GM18909 (cell line): Measurements from ENCODE around the gene NXN.
A peak's percentile ranks its signal among the peaks of the same experiment; 100 is the strongest.
"Not testable (repeated sequence)": the region's sequence is repeated elsewhere in the genome, so short reads cannot be mapped to it uniquely, and the experiment has no call there.

Experiments
- ATAC-seq: cut with Tn5 transposase; IDR thresholded peaks from one replicate; pipeline ENCODE4 v1.9.1; 2021; ENCODE audit warnings: mild to moderate bottlenecking; ENCODE audit not compliant: unreplicated experiment, poor library complexity

NXN gene

DNA sequence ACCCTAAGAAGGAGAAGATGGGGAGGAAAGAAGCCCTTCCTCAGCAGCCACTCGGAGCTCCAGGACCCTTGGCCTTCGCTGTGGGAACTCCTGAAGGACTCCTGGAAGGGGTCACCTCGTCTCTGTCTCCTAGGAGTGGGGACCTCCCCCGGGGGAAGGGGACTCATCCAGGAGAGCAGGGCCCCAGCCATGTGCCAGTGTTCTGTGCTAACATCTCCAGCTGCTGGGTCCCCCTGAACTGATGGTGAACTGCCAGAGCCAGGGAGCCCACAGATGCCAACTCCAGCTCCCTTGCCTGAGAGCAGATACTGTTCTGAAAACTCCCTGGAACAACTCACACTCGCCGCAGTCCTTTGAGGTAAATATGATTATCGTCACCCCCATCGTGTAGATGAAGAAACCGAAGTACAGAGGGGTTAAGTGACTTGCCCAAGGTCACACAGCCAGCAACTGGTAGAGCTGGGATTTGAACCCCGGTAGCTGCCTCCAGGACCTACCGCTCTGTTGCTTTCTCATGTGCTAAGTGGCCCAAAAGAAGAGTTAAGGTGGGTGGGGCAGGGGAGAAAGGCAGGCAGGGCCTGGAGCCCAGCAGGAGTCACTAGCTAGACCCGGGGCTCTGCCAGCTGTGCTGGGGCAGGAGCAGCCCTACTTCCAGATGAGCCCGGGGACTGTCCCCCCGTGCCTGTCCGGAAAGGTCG is 27.9 kb upstream of the NXN start:
- no peak for ATAC-seq

DNA sequence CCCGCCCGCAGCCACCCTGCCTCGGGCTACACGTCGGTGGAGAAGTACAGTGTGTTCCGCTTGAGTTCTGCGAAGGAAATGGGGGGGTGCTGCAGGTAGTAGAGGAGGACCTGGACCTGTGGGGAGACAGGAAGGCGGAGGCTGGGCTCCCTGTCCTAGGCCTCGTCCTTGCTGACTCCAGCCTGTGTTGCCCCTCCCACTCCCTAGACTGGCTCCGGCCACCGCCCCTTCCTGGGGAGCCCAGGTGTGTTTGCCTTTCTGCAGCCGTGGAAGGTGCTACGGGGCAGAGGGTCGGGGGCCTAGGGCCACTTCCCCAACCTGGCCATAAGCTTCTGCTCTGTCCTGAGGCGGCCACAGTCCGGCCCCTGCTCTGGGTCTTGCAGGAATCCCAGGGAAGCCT is 26.5 kb upstream of the NXN start:
- no peak for ATAC-seq

DNA sequence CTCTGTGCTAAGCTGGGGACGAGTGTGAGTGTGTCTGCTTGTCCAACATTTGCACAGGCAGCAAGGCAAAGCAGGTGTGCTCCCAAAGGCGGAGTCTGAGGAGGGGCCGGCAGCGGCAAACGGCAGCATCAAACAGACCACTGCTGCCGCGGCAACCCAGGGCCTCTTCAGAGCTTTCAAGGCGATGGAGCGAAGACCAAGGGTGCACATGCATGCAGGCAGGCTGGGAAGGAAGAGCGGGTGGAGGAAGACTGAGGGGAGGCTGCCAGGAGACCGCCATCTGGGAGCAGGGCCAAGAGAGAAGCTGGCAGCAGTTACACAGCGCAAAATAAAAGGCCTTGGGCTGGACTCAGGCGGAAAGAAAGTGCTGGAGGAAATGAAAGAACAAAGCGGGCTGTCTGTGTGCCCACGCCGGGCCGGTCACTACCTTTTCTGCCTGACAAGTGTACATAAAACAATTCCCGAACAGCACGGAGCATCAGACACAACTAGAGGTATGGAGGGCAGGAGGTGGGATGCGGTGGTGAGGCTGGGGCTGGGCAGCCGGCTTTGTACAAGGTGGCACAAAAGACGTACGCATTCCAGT is 25.9 kb upstream of the NXN start:
- no peak for ATAC-seq

DNA sequence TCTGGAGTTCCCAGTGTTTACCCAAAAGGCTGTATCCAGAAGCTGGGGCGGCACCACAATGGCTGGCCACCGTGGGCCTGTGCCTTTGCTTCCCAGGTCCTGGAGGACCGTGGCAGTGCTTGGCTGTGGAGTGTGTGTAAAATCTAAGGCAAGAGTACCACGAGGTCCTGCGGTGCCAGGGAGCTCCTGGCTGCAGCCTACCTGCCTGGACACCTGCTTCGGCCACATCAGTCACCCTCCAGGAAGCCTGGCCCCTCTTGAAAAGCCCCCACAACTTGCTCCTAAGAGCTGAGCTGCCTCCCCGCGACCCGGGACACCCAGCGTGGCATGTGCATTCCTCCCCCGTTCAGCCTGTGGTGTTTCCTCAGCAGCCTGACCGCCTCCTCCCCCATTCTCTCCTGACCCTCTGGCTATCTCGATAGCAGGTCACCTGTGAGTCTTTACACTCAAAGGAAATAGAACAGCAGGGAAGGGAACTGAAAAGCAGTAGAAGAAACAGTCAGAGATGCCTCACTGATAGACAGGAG is 25.3 kb upstream of the NXN start:
- no peak for ATAC-seq

DNA sequence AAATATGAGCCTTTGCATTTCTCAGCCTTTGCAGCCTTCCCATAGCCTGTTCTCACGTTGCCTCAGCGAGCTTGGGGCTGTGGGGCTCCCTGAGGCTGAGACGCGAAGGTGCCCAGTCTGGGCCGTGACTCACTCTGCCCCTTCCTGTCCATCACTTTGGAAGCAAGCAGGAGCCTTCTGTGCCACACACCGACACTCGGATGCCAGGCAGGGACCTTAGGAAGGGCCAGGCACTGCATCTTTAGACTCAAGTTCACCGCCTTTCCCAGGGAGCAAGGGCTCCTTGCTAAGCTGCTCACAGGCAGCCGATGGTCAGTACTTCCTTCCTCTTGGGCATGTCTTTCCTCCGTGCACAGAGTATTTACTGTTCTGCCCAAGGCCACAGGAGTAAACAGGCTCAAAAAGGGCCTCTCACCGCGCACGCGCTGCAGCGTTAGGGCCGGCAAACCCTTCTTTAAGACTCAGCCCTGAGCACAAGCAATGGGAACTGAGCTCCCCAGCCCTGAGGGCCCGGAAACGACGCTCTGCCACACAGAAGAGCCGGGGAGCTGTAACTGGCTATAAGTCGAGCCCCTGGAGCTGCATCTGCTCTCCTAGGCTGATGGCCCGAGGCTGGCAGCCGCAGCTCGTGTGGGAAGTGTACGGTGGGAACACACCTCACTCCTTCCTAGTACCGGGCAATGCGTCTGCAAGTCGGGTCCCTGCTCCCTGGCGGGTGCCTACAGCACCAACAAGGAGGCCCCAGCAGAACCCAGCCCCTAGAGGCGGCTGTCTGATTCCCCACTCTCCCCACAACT is 24.6 kb upstream of the NXN start:
- no peak for ATAC-seq

DNA sequence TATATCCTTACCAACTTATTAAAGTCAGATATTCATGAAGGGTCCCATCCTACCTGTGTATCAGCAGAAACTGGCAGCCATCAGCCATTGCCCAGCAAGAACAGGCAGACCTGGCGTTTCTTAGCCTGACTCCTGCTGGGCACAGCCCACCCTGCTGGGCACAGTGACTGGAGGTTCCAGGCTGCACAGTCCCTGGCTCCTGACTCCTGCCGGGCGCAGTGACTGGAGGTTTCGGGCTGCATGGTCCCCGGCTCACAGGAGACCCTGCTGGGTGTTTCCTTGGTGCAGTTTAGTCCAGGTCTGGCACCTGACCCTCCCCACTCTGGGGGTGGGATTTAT is 24.0 kb upstream of the NXN start:
- ATAC-seq = no peak

DNA sequence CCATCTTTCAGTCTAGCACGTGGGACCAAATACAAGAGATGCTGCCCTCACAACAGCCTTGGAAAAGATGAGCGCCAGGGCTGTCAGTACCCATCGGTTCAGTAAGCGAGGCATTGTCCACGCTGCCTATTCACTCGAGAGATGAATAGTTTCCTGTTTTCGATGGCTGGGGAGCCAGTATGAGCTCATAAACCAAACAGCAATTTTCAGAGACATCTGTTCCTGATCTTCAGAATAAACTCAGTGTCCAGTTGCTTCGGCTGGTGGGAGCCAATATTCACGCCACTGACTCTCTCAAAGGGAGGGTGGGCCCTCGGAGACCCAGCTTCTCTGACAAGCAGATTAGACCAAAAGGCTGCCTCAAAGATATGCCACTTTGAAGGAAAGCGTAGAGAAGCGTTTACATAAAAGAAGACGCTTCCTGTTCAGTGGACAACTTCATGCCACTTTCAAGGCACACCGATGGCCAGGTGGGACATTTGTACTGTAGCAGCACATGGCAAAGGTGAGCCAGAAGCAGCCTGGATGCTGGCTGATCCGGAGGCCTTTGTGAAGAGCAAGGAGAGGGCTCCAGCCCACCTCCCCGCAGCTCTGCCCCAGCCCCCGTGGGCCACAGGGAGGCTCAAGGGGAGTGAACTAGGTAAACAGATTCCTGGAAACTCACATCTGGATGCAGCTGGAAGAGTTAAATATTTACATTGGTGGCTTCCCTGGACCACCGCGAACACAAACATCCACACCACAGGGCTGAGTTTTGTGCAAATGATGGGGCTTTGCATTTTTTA is 23.4 kb upstream of the NXN start:
- no peak for ATAC-seq

DNA sequence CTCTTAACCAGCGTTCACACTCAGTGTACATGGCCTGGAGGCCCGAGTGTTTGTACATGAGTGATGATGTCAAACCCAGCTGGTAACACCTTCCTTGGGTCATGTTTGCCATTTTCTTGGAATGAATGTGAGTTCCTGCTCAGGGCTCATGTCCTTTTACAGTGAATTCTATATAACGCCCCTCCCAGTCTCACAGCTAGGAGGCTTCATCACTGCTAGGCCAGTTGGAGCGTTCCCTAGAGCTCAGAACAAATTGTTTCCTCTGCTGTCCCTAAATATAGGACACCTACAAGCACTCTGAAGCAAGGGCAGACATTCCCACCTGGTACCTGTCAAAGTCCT is 22.8 kb upstream of the NXN start:
- no peak for ATAC-seq

DNA sequence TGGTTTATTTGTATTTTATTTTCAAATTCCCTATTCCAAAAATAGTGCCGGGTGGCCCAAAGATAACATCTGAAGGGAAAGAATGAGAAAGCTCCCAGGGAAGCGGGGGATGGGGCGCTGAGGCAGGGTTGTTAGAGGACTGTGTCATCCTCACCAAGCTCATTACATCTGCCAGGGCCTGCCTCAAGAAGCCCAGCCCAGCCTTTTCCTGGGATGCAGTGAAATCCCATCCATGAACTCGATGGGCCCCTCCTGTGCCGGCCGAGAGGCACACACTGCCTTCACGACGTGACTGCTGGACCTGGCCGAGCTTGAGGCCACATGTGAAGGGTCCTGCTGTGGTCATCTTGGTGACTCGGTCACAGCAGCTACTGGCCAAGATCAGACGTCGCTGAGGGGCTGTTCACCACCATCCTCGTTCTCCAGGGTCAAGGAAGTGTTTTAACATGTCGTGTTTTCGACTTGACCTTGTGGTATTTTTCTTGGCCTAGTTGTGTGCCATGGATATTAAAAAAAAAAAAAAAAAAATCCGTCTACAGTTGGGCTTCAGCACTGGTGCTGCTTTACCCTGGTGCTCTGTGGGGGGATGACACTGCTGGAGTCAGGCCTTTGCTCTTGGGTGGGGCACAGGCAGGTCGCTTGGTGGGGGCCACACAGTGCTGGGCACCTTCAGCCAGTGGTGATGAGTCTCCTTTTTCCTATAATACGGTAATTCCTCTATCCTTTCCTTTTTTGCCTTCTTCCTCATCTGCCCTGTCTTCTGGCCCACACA is 22.2 kb upstream of the NXN start:
- no peak for ATAC-seq

DNA sequence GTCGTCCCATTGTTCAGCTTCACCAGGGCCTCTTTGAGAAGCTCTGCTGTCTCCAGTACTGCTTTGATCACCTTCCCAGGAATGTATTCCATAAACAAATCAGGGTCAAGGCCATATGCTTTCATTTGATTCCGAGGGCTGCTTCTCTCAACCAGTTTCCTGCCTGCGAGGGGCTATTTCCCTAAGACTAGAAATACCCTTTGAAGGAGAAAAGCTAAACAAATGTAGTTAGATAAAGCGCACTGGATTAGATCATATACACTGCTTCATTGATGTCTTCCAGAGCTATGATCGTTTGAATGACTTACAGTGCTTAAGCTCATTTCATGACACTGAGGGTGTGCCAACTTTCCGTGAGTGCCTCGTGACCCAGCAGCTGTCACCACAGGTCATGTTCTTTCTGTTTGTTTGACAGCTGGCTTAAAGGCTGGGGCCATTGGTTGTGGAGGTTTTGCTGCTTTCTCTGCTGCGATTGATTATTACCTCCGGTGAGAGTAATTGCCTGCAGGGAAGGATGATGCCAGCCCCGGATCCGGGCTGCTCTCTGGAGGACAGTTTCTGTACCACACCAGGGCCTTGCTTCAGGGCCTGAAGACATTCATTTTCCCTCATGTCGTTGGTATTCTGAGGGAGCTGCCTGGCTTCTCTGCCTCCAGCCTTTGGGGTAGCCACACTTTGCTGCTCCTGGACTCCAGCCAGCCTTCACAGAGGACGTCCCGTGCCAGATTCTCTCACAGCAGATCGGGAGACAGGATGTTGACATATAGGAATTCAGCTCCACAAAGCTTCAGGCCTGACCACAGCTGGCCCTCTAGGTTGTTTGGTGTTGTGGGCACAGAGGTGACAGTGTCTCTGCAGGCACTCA is 21.3 kb upstream of the NXN start:
- ATAC-seq = no peak

DNA sequence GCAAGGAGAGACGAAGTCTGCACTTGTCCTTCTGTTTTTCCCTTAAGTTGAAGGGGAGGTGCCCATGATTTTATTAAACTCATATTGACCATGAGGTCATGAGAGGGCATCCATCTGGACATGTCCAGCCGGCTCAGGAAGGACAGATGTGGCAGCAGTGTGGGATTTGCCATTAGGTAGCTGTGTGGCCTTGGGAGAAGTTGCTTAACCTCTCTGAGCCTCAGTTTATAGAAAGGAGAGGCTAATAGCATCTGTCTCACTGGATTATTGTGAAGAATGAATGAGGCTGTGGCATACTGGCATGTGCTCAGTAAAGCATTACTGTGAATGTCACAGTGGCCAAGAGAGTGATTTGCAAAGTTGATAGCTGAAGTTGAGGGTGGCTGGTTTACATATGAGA is 18.5 kb upstream of the NXN start:
- no peak for ATAC-seq

DNA sequence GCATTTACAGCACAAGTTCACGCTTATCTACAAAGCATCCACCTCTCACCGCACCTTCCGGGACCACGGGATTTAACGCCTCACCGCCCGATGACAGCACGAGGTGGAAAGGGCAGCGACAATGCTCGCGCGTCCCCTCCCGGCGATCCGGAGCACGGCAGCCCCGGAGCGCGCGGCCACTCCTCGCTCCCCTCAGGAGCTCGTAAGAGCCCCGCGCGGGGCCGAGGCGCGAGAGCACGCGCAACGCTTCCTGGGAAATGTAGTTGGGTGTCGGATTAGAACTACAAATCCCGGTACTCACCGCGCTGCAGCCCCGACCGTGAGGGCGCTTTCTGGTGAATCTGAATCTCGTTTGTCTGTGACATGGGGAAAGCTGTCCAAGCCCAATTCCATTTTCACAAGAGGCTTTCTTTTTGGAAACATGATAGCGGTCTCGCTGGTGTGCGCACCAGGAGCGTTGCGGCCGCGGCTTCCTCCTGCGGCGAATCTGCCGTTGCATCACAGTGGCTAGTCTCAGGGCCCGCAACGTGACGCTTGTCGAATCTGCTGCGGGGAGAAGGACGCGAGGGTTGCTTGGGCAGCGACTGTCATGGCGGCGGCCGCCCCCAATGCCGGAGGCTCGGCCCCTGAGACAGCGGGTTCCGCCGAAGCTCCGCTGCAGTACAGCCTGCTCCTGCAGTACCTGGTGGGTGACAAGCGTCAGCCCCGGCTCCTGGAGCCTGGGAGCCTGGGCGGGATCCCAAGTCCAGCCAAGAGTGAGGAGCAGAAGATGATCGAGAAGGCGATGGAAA is 17.2 kb upstream of the NXN start, which contains the start of gene TIMM22:
TIMM22 (plus strand) TSS at position 576 of the 791 bp plus-strand sequence; CDS start at position 590, 14 bp downstream.
- peak; percentile 90 for ATAC-seq

DNA sequence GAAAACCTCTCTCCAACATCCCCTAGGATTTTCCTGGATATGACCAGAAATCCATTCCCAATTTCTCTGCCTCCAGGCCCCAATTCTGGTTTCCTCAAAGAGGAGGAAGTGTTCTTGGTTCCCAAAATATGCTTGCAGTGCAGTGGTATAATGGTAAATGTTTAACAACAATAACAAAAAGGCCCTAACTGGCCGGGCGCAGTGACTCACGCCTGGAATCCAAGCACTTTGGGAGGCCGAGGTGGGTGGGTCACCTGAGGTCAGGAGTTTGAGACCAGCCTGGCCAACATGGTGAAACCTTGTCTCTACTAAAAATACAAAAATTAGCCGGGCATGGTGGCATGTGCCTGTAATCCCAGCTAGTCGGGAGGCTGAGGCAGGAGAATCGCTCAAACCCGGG is 15.7 kb upstream of the NXN start:
- ATAC-seq = not testable (repeated sequence)

DNA sequence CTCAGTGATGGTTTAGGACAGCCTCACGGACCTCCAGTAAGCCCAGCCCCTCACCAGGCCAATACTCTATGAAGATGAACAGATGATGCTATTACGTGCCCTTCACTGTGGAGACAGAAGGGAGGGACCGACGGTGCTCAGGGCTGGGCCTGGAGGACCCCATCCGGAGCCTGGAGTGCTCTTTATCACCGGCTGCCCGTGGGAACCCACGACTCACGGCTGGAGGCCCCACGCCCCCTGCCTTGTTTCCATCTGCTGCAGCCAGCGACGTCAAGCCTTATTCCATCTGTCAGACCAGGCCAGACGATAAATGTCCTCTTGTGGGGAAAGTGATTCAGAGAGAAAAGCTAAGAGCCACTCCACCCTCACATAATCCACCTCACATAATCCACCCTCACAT is 13.4 kb upstream of the NXN start:
- ATAC-seq = no peak

DNA sequence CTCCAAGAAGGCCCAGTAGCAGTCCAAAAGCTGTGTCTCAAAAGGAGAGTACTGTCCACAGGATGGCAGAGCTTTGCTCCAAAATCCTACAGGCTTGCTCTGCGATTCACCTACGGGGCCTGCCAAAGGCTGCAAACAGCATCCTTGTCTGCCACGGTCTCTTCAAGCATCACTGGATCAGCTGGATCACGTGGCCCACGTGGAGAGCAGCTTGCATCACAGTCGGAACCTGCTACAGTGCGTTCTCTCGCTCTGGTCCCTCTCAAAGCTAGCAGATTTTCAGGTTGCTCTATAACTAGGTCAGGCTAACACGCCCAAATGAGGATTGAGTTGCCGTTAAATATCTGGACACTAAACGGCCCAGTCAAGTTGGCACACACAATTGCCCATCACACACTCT is 9.0 kb upstream of the NXN start:
- ATAC-seq = no peak

DNA sequence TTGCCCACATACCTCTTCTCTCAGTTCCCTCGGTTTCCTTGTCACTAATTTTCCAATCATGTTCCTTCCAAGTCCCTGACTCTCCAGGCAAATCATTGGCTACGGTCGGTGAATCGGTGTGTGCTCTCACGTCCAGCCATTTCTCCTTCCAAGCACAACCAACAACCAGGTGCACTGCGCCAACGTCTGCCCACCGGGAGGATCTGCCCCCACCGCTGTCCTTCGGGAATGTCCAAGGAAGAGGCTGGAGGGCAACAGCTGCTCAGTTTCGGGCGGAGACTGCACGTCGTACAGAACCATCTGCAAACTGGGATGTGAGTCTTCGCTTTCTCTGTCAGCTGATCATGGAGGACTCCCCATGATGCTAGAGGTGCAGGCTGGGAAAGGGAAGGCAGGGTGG is 8.4 kb upstream of the NXN start:
- no peak for ATAC-seq

DNA sequence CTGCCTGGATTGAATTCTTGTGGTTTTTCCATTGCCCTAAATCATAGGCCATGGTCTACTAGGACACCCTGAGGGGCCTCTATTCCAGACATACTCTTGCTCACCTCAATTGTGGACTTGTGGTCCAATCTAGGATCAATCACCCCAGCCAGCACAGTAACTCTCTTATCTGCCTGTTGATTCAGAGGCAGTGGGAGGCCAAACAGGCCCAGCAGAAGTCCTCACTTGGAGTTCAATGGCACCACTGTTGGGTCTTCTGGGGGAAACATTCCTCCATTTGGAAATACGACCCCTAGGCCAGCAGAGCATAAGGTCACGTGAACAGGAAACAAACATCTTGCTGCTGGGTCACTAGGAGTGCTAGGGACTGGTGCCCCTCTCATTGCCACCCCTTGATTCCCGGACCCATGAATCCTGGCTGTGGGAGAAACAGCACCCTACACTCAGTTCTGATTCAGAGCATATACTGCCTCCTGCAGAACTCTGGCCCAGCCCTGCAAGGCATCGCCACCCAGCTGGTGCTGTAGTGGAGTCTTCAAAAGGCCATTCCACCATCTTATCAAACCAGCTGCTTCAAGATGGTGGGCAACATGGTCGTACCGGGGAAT is 6.8 kb upstream of the NXN start:
- no peak for ATAC-seq

DNA sequence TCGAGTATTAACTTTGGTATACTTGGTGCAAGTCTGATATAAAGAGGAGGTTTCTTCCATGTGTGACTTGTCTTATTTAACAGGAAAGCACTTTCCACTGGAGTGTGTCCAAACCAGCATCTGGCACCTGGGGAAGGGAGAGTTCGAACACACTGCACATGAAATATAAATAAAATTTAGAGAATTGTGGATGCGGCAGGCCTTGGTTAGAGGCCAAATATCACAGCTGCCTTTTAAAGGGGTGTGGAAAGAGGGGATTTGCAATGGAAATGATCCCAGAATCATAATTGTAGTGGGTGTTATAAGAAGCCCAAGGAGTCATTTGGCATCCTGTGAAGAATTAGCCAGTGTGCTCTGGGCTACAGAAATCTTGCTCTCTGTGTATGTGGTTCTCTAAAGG is 4.3 kb upstream of the NXN start:
- ATAC-seq = no peak
